Ascending aorta (tissue), 2 donors: Measurements from ENCODE around the gene PLEKHG2. TPM values are rescaled to one million over a fixed set of nuclear protein-coding genes. Genes with fewer than 3 reads are reported as not detected.

ENCODE experiments used
- DNase-seq, 2 donors: peaks; one replicate each; pipeline ENCODE4 v3.0.0-alpha.2; 2019; ENCODE audit warnings: low spot score in 2 of 2
- H3K27ac ChIP-seq, 2 donors: fragments of 200-600 bp; sonication (generic); one replicate each; pipeline ENCODE4 v1.5.1; 2016 to 2017; ENCODE audit warnings: mild to moderate bottlenecking in 1 of 2
- H3K27me3 ChIP-seq: fragments of 200-600 bp; sonication (generic); one replicate; pipeline ENCODE4 v1.5.1; 2017
- H3K36me3 ChIP-seq, 2 donors: fragments of 200-600 bp; sonication (generic); one replicate each; pipeline ENCODE4 v1.5.1; 2016
- H3K4me1 ChIP-seq, 2 donors: fragments of 200-600 bp; sonication (generic); one replicate each; pipeline ENCODE4 v1.5.1; 2016 to 2017; ENCODE audit warnings: mild to moderate bottlenecking in 1 of 2
- H3K4me3 ChIP-seq, 2 donors: fragments of 200-600 bp; sonication (generic); one replicate each; pipeline ENCODE4 v1.5.1; 2016 to 2017; ENCODE audit warnings: mild to moderate bottlenecking in 1 of 2
- H3K9me3 ChIP-seq, 2 donors: fragments of 200-600 bp; sonication (generic); one replicate each; pipeline ENCODE4 v1.5.1; 2016
- intact Hi-C: fragments of 100-400 bp; cut with DNase I; formaldehyde crosslinking; loops from one replicate; pipeline ENCODE4 v1.15.1; 2023
- total RNA-seq: library from RNA; depleted of rRNA; stranded (reverse); fragments of >200 nt; gene quantifications from one replicate; pipeline ENCODE4 v1.1.0, GENCODE V29; 2016
- TF ChIP-seq, protein P1 (sequence below), 3 experiments: fragments of 200-600 bp in 2 of 3; fragments of 450-650 bp in 1 of 3; sonication (generic) in 2 of 3; IDR thresholded peaks; one replicate each; pipeline ENCODE4 v1.5.1; 2016 to 2019; ENCODE audit warnings: antibody characterized with exemption in 3 of 3, mild to moderate bottlenecking in 1 of 3, moderate library complexity in 1 of 3

Gene PLEKHG2
- total RNA-seq, 1 donor from 2014 or later = 52.9 TPM

DNA sequence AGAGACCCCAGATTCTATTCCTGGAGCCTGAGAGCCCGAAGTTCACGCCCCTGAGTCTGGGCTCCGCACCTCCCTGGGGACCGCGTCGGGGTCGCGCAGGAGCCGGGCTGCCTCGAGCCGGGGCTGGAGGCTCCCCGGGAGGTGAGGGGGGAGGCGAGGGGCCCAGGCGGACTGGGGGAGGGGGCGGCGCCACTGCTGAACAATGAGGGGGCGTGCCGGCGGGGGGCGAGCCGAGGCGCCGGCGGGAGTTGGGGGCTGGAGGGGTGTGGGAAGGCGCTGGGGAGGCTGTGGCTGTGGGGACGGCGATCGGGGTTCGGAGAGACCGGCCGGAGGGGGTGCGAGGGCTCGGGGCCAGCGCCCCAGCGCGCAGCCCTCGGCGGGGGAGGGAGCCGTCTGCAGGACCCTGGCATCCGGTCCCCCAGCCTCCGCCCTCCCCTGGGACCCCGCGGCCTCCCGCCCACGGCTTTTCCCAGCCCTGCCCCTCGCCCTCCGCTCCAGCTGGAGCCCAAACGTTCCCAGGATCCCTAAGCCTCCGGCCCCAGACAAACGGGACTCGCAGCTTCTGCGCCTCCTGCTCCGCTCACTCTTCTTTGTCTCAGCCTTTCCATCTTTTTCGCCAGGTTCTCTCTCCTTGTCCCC lies 922 bp downstream of the PLEKHG2 start:
- TF ChIP-seq, protein P1, sequence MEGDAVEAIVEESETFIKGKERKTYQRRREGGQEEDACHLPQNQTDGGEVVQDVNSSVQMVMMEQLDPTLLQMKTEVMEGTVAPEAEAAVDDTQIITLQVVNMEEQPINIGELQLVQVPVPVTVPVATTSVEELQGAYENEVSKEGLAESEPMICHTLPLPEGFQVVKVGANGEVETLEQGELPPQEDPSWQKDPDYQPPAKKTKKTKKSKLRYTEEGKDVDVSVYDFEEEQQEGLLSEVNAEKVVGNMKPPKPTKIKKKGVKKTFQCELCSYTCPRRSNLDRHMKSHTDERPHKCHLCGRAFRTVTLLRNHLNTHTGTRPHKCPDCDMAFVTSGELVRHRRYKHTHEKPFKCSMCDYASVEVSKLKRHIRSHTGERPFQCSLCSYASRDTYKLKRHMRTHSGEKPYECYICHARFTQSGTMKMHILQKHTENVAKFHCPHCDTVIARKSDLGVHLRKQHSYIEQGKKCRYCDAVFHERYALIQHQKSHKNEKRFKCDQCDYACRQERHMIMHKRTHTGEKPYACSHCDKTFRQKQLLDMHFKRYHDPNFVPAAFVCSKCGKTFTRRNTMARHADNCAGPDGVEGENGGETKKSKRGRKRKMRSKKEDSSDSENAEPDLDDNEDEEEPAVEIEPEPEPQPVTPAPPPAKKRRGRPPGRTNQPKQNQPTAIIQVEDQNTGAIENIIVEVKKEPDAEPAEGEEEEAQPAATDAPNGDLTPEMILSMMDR (IDR thresholded peaks at IDR 0.05) = no peak
- DNase-seq = peak in 1 of 2 donors; percentile 88
- H3K4me3 ChIP-seq = peak overlapping the region; percentile 66 to 97
- H3K36me3 ChIP-seq = peaks cover 26 to 31% of the 10 kb centered on the region in 2 donors
- intact Hi-C loops = loop anchor here (2.0 to 5.0 kb wide), 3 partner anchors 23 to 1161 kb away; partner anchors contain the start of genes MED29 and PAF1
- no peaks in the 10 kb centered on the region for H3K27me3 ChIP-seq
- H3K9me3 ChIP-seq = no peaks in the 10 kb centered on the region
- peak overlapping the region; percentile 86 to 100 for H3K27ac ChIP-seq
- peaks cover 9 to 31% of the 10 kb centered on the region in 2 donors for H3K4me1 ChIP-seq

DNA sequence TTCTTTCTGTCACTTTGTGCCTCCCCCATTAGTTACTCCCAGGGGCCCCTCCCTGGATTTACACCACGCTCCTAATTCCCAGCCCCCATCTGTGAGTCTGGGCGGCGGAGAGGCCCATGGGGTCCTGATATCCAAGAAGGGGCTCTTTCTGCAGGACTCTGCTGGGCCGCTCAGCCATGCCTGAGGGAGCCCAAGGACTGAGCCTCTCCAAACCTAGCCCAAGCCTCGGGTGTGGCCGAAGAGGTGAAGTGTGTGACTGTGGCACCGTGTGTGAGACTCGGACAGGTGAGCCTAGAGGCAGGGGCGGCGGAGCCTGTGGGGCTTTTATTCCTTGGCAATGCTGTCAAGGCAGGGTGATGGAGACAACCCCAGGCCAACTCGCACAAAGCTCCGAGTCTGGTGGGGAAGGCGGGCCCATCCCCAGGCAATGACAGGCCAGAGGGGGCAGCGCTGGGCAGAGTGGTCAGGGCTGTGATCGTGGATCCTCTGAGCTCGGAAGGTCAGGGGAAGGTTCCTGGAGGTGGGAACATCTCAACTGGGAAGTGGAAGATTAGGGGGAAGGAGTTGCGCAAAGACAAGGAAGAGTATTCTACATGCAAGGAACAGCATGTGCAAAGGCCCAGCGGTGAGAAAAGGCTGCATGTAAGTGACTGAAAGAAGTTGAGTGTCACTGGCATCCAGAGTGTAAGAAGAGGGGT lies 1.6 kb downstream of the PLEKHG2 start:
- Histone ChIP-seq H3K36me3 (peaks cover 27 to 31% of the 10 kb centered on the region in 2 donors), H3K4me3 (peak overlapping the region; percentile 66 to 97), H3K9me3 (no peaks in the 10 kb centered on the region), H3K4me1 (peaks cover 9 to 31% of the 10 kb centered on the region in 2 donors), H3K27me3 (no peaks in the 10 kb centered on the region), H3K27ac (peak overlapping the region; percentile 86 to 100)
- peak in 1 of 2 donors; percentile 84 for DNase-seq
- intact Hi-C loops = loop anchor here (2.0 to 5.0 kb wide), 3 partner anchors 23 to 1162 kb away; partner anchors contain the start of genes MED29 and PAF1
- TF ChIP-seq, protein P1 (IDR thresholded peaks at IDR 0.05) = no peak

DNA sequence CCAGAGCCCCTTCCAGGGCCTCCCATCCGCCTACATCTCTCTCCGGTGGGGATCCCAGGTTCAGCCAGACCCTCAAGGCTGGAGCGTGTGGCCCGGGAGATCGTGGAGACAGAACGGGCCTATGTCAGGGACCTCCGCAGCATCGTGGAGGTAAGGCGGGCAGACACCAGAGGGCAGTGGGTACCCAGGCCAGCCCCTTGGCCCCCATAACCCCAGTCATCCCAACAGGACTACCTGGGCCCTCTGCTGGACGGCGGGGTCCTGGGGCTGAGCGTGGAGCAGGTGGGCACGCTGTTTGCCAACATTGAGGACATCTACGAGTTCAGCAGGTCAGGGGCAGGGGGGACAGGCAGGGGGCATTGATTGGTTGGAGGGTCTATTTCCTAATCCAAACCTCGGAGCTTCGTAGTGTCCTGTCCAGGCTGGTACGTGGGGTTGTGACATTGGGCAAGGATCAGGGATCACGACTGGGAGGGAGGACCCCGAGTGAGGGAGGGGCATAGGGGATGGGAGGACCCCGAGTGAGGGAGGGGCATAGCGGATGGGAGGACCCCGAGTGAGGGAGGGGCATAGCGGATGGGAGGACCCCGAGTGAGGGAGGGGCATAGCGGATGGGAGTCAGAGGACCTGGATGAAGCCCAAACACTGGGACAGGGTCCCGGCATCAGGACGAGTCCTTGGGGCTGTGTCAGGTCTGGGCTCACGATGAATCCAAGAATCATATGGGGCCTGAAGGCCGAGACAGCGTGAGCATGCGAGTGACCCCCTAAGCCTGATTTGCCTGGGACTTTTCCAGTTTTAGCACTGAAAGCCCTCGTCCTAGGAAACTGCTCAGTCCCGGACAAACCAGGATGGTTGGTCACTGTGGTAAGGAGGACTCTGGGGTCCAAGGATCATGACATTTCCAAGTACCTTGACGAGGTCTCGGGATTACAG lies 2.9 kb downstream of the PLEKHG2 start:
- DNase-seq = peak in 1 of 2 donors; percentile 74
- H3K27ac ChIP-seq = peak overlapping the region; percentile 55 to 86
- H3K36me3 ChIP-seq = peaks cover 36 to 38% of the 10 kb centered on the region in 2 donors
- no peaks in the 10 kb centered on the region for H3K9me3 ChIP-seq
- H3K4me1 ChIP-seq = peaks cover 9 to 29% of the 10 kb centered on the region in 2 donors
- intact Hi-C loops = no loop called here
- H3K4me3 ChIP-seq = peak overlapping the region; percentile 66 to 97
- no peaks in the 10 kb centered on the region for H3K27me3 ChIP-seq
- TF ChIP-seq, protein P1 (IDR thresholded peaks at IDR 0.05) = no peak

DNA sequence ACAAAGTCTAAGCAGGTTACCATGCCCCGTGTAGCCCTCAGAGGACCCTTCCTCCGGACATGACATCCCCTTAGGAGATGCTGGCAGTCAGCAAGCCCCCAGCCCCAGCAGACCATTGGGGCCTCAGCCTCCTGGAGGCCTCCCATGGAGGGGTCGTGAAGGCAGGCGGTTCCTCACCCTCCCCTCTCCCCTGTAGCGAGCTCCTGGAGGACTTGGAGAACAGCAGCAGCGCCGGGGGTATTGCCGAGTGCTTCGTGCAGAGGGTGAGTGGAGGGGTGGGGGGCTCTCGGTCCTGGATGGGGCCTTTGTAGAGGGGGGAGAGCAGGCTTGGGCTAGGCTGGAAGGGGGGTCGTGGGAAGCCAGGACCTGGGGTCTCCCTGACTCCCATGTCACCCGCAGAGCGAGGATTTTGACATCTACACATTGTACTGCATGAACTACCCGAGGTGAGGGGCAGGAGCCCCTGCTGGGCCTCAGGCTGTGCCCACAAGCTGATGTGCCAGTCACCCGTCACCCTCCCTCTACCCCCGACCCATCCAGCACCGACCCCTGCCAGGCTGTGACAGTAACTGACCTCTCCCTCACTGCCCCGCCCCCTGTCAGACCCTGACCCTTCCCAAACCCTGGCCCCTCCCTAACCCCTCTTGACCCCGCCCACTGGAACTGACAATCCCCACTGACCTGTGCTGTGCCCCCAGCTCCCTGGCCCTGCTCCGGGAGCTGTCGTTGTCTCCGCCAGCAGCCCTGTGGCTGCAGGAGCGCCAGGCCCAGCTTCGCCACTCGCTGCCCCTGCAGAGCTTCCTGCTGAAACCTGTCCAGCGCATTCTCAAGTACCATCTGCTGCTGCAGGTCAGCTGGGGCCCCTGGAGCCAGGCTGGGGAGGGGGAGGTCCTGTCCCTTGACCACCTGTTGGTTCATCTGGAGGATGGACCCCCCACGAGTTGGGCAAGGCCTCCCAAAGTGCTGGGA lies 4.0 kb downstream of the PLEKHG2 start:
- H3K27me3 ChIP-seq = no peaks in the 10 kb centered on the region
- intact Hi-C loops = no loop called here
- peaks cover 9 to 25% of the 10 kb centered on the region in 2 donors for H3K4me1 ChIP-seq
- peaks cover 40 to 49% of the 10 kb centered on the region in 2 donors for H3K36me3 ChIP-seq
- no peaks in the 10 kb centered on the region for H3K9me3 ChIP-seq
- peak overlapping the region in 1 of 2 donors; percentile 97 for H3K4me3 ChIP-seq
- DNase-seq = no peak
- TF ChIP-seq, protein P1 (IDR thresholded peaks at IDR 0.05) = no peak
- peak overlapping the region; percentile 55 to 86 for H3K27ac ChIP-seq
